Calu3 (cell line): ENCODE results near the gene CCDC3. TPM values are rescaled to one million over a fixed set of nuclear protein-coding genes. Genes with fewer than 3 reads are reported as not detected.
"Not testable (repeated sequence)": the region's sequence is repeated elsewhere in the genome, so short reads cannot be mapped to it uniquely, and the experiment has no call there.

Experiments
- BruUV-seq: library from RNA; stranded (reverse); fragments of 400-500 nt; replicated peaks from 2 replicates; lab custom pipeline; 2021; lab: Mats Ljungman, UMichigan
- CTCF ChIA-PET: fragments of 300-600 bp; sonication (Branson Sonifier 250); formaldehyde crosslinking; loops from one replicate; lab custom pipeline; 2022; ENCODE audit warnings: antibody characterized with exemption; lab: Charles Lee
- DNase-seq: peaks from one replicate; pipeline ENCODE4 v3.0.0; 2022
- H3K27ac Mint-ChIP-seq: one replicate; pipeline ENCODE4 v1.8.0; 2022; ENCODE audit warnings: mixed read lengths; ENCODE audit not compliant: unreplicated experiment
- H3K27me3 Mint-ChIP-seq: one replicate; pipeline ENCODE4 v1.8.0; 2022; ENCODE audit warnings: mixed read lengths; ENCODE audit not compliant: unreplicated experiment
- H3K36me3 Mint-ChIP-seq: one replicate; pipeline ENCODE4 v1.8.0; 2022; ENCODE audit warnings: mild to moderate bottlenecking, moderate library complexity, mixed read lengths; ENCODE audit not compliant: insufficient read depth, unreplicated experiment
- H3K4me1 Mint-ChIP-seq: one replicate; pipeline ENCODE4 v1.8.0; 2022; ENCODE audit warnings: mild to moderate bottlenecking, low read depth, mixed read lengths; ENCODE audit not compliant: unreplicated experiment
- H3K4me3 Mint-ChIP-seq: one replicate; pipeline ENCODE4 v1.8.0; 2022; ENCODE audit warnings: mild to moderate bottlenecking, low read depth, moderate library complexity, mixed read lengths; ENCODE audit not compliant: unreplicated experiment
- H3K9me3 Mint-ChIP-seq: one replicate; pipeline ENCODE4 v1.8.0; 2022; ENCODE audit warnings: low read depth, mixed read lengths; ENCODE audit not compliant: unreplicated experiment
- CTCF ChIP-seq: fragments of 200-600 bp; IDR thresholded peaks from one replicate; pipeline ENCODE4 v1.8.0; 2022; ENCODE audit warnings: antibody characterized with exemption; ENCODE audit not compliant: unreplicated experiment
- intact Hi-C: fragments of 100-400 bp; cut with micrococcal nuclease; formaldehyde crosslinking; loops from one replicate; pipeline ENCODE4 v1.10.0; 2022; ENCODE audit not compliant: unreplicated experiment
- total RNA-seq: library from RNA; stranded (reverse); gene quantifications from 2 replicates; pipeline ENCODE4 v1.2.3, GENCODE V29; 2022

The CCDC3 gene
- total RNA-seq, 1 experiment from 2014 or later = not detected

GRCh38 chr10:12872577-12872976 is 128.9 kb downstream of the CCDC3 start:
- H3K27me3 Mint-ChIP-seq = peaks cover 95% of the 10 kb centered on the region
- DNase-seq = no peak
- no peaks in the 10 kb centered on the region for H3K9me3 Mint-ChIP-seq
- intact Hi-C loops = no loop called here
- H3K4me3 Mint-ChIP-seq = no peak overlapping the region
- no peak overlapping the region for H3K27ac Mint-ChIP-seq
- CTCF ChIA-PET = no interaction called here
- no peaks in the 10 kb centered on the region for H3K4me1 Mint-ChIP-seq
- H3K36me3 Mint-ChIP-seq = no peaks in the 10 kb centered on the region
- no peak for TF ChIP-seq CTCF
- BruUV-seq = no TSS peak

- Mint-ChIP-seq H3K9me3 (no peaks in the 10 kb centered on the region), H3K36me3 (no peaks in the 10 kb centered on the region), H3K27ac (no peak overlapping the region), H3K4me3 (no peak overlapping the region), H3K27me3 (peaks cover 81% of the 10 kb centered on the region), H3K4me1 (no peaks in the 10 kb centered on the region)
- CTCF ChIA-PET = no interaction called here
- BruUV-seq = no TSS peak
- DNase-seq = no peak
- intact Hi-C loops = no loop called here
- TF ChIP-seq CTCF = no peak
Observed at GRCh38 chr10:12869427-12869826, 132.1 kb downstream of the CCDC3 start.

GRCh38 chr10:12868229-12868628 is 133.3 kb downstream of the CCDC3 start:
- no peak for DNase-seq
- H3K4me3 Mint-ChIP-seq = no peak overlapping the region
- CTCF ChIA-PET = no interaction called here
- intact Hi-C loops = no loop called here
- no peaks in the 10 kb centered on the region for H3K36me3 Mint-ChIP-seq
- peaks cover 71% of the 10 kb centered on the region for H3K27me3 Mint-ChIP-seq
- no peak for TF ChIP-seq CTCF
- H3K9me3 Mint-ChIP-seq = no peaks in the 10 kb centered on the region
- H3K27ac Mint-ChIP-seq = no peak overlapping the region
- BruUV-seq = no TSS peak
- H3K4me1 Mint-ChIP-seq = no peaks in the 10 kb centered on the region

- BruUV-seq, H3K36me3 Mint-ChIP-seq, H3K27ac Mint-ChIP-seq, H3K4me1 Mint-ChIP-seq, H3K9me3 Mint-ChIP-seq, H3K4me3 Mint-ChIP-seq, intact Hi-C loops, DNase-seq: not testable (repeated sequence)
- peaks cover 56% of the 10 kb centered on the region for H3K27me3 Mint-ChIP-seq
- CTCF ChIA-PET = interaction anchor here (0.7 kb wide), 1 partner anchor 501 kb away, joined by 3 read pairs; no protein-coding TSS in a partner anchor
Observed at GRCh38 chr10:12865515-12865914, 136.0 kb downstream of the CCDC3 start.

GRCh38 chr10:12862459-12862858 is 139.1 kb downstream of the CCDC3 start:
- no peak for DNase-seq
- Mint-ChIP-seq H3K4me3 (no peak overlapping the region), H3K9me3 (no peaks in the 10 kb centered on the region), H3K27ac (no peak overlapping the region), H3K27me3 (peaks cover 59% of the 10 kb centered on the region), H3K36me3 (no peaks in the 10 kb centered on the region), H3K4me1 (no peaks in the 10 kb centered on the region)
- no TSS peak for BruUV-seq
- intact Hi-C loops = no loop called here
- TF ChIP-seq CTCF = no peak
- CTCF ChIA-PET = no interaction called here
